HG02642 (cell line): Measurements from ENCODE around the gene VEGFD.
A peak's percentile ranks its signal among the peaks of the same experiment; 100 is the strongest.

Experiments used
- ATAC-seq: cut with Tn5 transposase; IDR thresholded peaks from one replicate; pipeline ENCODE4 v1.9.1; 2021; ENCODE audit warnings: mild to moderate bottlenecking; ENCODE audit not compliant: unreplicated experiment, poor library complexity

The VEGFD gene

DNA sequence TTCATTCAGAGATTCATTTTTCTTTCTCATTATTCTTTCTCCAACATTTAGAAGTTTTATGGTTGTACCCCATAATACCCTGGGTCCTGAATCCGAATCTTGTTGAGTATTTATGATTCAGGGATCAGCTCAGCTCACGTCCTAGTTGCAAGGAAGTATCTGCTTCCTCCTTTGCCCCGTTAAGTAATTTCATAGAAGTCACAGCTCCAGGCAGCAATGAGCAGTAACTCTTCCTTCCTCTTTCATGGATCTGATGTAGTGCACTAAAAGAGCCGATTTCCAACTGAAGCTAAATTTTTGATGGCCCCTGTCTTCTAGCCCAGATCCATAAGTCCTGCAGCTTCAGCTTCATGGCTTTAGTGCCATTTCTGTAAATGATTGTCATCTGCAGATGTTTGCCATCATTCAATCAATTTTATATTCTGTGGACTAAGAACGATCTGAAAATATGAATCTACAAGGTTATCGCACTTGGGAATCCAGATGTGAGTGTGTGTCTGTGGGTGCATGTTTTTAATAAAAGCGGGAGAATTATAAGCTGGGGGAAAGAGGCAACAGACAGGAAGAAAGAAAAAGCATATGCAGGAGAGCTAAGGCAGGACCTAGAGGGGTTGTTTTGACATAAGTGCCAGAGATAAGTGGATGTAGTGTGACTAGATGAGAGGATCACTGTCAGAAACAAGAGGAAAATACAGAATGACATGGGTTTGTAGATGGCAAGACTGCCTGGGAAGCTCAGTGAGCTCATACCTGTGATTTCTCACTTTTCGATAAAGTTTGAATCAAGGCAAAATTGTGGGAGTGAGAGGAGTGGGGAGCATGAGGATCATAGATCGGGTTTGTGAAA, 17.5 kb downstream of the VEGFD start:
- no peak for ATAC-seq

DNA sequence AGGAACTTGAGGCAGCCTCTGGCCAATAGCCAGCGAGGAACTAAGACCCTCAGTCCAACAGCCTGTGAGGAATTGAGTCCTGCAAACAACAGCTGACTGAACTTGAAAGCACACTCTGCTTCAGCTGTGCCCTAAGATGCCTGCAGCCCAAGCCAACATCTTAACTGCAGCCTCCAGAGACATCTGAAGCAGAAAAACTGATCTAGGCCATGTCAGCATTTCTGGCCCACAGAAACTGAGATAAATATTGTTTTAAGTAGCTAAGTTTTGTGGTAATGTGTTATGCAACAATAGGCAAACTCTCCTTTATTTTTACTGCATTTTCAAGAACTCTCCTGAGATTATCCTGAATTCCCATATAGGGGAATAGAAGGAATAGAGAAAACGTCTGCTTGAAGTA, 24.5 kb downstream of the VEGFD start:
- no peak for ATAC-seq

GRCh38 chrX:15358533-15358932, 25.7 kb downstream of the VEGFD start:
- no peak for ATAC-seq

DNA sequence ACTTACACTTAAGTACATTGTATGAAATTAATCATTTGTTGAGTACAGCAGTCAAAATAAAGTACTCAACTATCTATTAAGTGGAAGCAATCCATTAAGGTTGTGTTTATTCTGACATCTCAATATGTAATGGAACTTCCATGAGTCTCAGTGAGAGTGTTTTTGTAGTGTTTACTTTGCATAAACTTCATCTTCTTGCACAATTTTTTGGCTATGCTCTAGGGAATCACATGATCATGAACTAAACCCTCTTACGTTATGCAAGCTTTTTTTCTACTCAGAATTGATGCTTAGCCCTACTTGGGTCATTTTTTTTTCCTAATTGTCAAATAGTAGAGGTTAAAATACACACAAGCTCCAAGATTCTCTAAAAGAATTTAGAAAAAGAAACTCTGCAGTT, 27.8 kb downstream of the VEGFD start:
- no peak for ATAC-seq

GRCh38 chrX:15350329-15350996, 33.8 kb downstream of the VEGFD start:
- no peak for ATAC-seq

DNA sequence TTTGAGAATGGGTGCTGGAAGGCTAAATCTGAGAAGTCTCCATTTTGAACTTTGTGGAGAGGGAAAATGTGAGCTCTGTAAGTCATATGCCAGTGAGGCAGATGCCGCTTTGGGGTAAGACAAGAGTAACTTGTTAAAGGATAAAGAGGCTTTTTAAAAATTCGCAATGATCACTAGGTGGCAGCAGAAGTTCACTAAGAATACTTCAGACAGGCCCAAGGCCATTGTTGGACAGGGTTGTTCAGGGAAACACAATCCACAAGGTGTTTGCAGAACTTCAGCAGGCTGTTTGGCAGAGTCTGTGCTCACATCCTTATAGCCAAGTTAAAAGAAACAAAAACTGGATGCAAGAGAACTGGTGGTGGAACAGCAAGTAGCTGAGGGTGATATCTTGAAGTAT, 35.2 kb downstream of the VEGFD start:
- no peak for ATAC-seq

DNA sequence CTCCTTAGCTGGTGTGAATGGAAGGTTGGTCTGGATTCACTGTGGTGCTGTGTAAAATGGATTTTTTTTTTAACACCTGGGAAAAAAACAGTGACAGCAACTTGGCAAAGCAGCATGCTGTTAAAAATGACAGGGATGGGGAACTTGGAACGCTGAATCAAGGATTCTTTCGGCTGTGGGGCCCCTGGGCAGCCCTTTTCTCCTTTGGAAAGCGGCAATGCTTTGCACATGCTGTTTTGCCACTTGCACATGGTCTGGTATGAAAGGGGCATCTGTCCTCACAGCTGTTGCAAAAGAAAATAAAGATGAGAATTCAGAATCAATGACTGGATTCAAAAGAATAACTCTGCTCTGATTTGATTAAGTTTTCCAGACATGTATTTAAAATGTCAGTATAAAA, 38.2 kb downstream of the VEGFD start:
- no peak for ATAC-seq

DNA sequence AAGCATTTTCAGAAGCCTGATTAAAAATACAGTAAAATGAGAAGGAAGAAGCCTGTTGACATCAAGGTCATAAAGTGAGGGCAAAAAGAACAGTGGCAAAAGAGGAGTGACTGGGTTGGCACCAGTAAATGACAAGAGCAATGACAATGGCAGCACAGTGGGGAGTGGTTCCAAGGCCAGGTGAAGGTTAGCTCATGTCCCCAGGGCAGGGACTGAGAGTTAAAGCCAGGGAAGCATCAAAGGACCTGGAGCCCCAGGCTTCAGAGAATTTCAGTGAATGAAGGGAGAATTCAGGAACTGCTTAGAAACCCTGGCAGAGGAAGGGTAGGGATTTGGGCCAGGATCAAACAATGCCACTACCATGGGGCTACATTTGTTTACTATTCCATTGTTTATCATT, 40.1 kb downstream of the VEGFD start:
- ATAC-seq = no peak

GRCh38 chrX:15343075-15343476, 41.1 kb downstream of the VEGFD start:
- ATAC-seq = no peak

DNA sequence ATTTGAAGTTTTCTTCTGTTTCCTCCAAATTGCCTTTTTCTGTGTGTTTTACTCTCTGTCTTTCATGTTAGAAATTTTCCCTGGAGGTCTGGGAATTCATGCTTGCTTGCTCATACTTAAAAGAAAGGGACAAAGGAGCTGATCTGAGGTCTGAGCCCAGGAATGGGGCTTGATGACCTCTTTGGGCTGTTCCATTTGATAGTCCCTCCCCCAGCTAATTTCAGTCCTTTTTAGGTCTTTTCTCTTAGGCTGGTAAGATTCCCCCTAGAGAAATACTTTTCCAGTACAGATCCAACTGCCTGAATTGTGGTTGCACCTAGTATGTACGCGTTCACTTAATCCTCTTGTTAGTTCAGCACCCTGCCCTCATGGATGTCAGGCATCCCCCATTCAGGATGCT, 43.3 kb downstream of the VEGFD start:
- no peak for ATAC-seq

GRCh38 chrX:15336023-15336413, 48.2 kb downstream of the VEGFD start:
- ATAC-seq = no peak

- peak; percentile 99 for ATAC-seq
Measured at GRCh38 chrX:15335135-15336022, 48.8 kb downstream of the VEGFD start, which contains the start of gene PIGA. Gene PIGA, minus strand, starts transcription at chrX:15335523. Its CDS starts 3,593 bp downstream, at chrX:15331930.

DNA sequence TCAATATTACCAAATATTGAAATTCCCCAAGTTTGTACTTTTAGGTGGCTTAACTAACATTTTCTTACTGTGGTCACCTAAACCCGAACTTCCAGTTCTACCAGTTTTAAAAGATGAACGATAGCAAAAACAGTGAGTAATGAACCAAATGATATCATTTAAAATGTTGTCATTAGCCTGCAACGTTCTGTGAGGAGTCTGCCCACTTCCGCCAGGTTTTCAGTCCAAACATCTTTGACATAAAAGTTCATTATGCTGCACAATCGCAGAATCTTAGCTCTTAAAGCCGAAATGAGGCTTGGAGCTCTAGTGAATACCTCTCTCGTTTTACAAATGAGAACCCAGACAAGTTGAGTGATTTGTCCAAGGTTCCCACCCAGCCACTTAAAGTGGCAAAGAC, 49.7 kb downstream of the VEGFD start:
- no peak for ATAC-seq

- no peak for ATAC-seq
Measured at GRCh38 chrX:15328821-15329220, 55.4 kb downstream of the VEGFD start.

- ATAC-seq = no peak
Measured at GRCh38 chrX:15328131-15328530, 56.1 kb downstream of the VEGFD start.

GRCh38 chrX:15322472-15322871, 61.7 kb downstream of the VEGFD start:
- ATAC-seq = no peak

- no peak for ATAC-seq
Measured at GRCh38 chrX:15322072-15322471, 62.1 kb downstream of the VEGFD start.

GRCh38 chrX:15321447-15321846, 62.8 kb downstream of the VEGFD start:
- ATAC-seq = no peak

DNA sequence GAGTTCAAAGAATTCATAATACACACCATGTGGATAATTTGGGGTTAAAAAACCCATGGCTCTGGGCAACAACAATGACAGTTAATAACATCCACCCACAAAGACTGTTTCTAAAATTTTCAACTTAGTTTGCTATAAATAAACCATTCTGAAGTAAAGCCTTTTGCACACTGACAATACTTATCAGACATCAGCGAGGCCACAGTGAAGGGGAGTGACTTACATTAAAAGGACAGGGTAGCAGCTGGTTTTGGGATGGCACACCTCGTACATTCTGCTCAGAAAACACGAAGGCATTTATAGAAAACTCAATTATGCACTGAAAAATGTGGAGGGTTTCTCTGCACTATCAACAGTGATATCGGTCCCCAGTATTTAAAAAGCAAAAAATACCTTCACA, 63.9 kb downstream of the VEGFD start:
- ATAC-seq = no peak

- ATAC-seq = no peak
Measured at GRCh38 chrX:15319075-15319474, 65.1 kb downstream of the VEGFD start.

DNA sequence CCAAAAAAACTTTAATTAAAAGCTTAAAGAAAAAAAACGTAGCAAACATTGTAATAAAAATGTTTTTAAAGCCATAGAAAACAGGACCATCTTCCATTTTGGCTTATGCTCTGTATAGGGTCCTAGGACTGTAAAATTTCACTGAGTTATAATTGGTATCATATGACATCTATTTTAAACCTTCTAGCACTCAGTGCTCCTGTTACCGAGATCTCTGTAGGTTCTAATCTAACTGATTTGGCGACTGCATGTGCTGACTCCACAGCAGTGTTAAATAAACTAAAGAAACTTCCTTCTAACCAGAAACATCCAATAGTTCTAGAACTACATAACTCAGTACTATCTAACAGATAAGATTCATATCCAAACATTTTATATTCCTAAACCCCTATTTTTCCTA, 68.7 kb downstream of the VEGFD start, which contains the start of gene ASB11:
Gene ASB11 (minus strand): TSS at position 132 of the 400 bp plus-strand sequence. CDS start 35 bp downstream, at position 97.
- no peak for ATAC-seq
